ENCODE results near the gene PTPRF.
A peak's percentile ranks its signal among the peaks of the same experiment; 100 is the strongest.

Gene PTPRF

DNA sequence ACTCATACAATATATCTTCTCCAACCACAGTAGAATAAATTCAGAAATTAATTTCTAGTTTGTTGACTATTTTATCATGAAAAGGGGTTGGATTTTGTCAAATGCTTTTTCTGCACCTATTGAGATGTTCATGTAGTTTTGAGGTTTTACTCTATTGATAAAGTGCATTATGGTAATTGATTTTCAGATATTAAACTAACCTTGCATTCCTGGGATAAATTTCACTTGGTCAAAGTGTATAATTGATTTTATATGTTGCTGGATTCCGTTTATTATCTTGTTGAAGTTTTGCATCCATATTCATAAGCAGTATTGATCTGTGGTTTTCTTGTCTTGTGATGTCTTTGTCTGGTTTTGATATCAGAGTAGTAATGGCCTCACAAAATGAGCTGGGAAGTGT is 42.5 kb upstream of the PTPRF start:
- Histone ChIP-seq H2AK5ac (ENCODE audit: low read length) (no peak overlapping the region), H3K4me3 (ENCODE audit: low read depth, low read length) (no peak overlapping the region), H3K23ac (ENCODE audit: low read length) (no peak overlapping the region), H2AFZ (ENCODE audit: insufficient read depth, low read length, poor library complexity) (no peak overlapping the region), H3K4ac (ENCODE audit: low read depth, low read length) (no peak overlapping the region), H2BK120ac (ENCODE audit: insufficient read depth, low read length, poor library complexity) (no peak overlapping the region), H3K79me1 (ENCODE audit: low read length) (peaks cover 7% of the 10 kb centered on the region), H2BK12ac (ENCODE audit: low read length) (no peak overlapping the region), H4K8ac (ENCODE audit: low read depth, low read length) (no peak overlapping the region), H3K4me1 (ENCODE audit: control insufficient read depth in 1 of 2, insufficient read depth in 2 of 2, low read length in 2 of 2) (peaks cover 0 to 2% of the 10 kb centered on the region in 2 experiments), H3K18ac (ENCODE audit: low read length) (no peak overlapping the region), H4K12ac (ENCODE audit: low read depth, low read length) (no peak overlapping the region), H3K9ac (ENCODE audit: low read length) (no peak overlapping the region), H3K79me2 (ENCODE audit: control insufficient read depth, insufficient read depth, low read length, poor library complexity) (no peaks in the 10 kb centered on the region), H3K27me3 (ENCODE audit: insufficient read depth, low read length) (no peaks in the 10 kb centered on the region), H2BK5ac (ENCODE audit: low read depth, low read length, poor library complexity) (no peak overlapping the region), H3K4me2 (ENCODE audit: low read length) (no peak overlapping the region), H3K14ac (ENCODE audit: low read length) (no peak overlapping the region), H3K27ac (ENCODE audit: low read depth, low read length) (no peak overlapping the region), H3K9me3 (ENCODE audit: insufficient read depth, low read depth, low read length) (peaks cover 2% of the 10 kb centered on the region), H3K36me3 (ENCODE audit: control insufficient read depth in 1 of 2, insufficient read depth in 2 of 2, low read length in 2 of 2) (no peaks in the 10 kb centered on the region), H4K91ac (ENCODE audit: low read depth, low read length) (no peak overlapping the region)
- no peak for DNase-seq
- WGBS (ENCODE audit: extremely low coverage, insufficient coverage, insufficient read length): no CpG with 5 or more reads among the region's 1 CpG

DNA sequence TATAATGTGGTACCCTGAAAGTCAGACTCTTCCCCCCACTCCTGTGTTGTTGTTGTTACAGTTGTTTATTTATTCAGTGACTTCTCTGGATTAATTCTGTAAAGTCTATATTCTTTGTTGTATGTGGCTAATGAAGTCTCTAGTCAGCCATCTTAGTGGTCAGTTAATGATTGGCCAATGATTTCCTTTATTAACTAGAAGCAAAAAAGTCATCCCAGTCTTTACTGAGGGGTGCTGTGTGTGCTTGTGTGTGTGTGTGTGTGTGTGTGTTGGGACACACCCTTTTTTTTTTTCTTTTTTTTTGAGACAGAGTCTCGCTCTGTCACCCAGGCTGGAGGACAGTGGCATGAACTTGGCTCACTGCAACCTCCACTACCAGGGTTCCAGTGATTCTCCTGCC is 39.6 kb upstream of the PTPRF start:
- peak overlapping the region; percentile 28 for H2BK12ac ChIP-seq (ENCODE audit: low read length)
- H3K18ac ChIP-seq (ENCODE audit: low read length): no peak overlapping the region
- no peak overlapping the region for H3K14ac ChIP-seq (ENCODE audit: low read length)
- H4K91ac ChIP-seq (ENCODE audit: low read depth, low read length): no peak overlapping the region
- no peak overlapping the region for H2AK5ac ChIP-seq (ENCODE audit: low read length)
- H2BK5ac ChIP-seq (ENCODE audit: low read depth, low read length, poor library complexity): no peak overlapping the region
- no peak overlapping the region for H4K8ac ChIP-seq (ENCODE audit: low read depth, low read length)
- H3K9me3 ChIP-seq (ENCODE audit: insufficient read depth, low read depth, low read length): peaks cover 2% of the 10 kb centered on the region
- H3K23ac ChIP-seq (ENCODE audit: low read length): no peak overlapping the region
- DNase-seq: no peak
- no peak overlapping the region for H2AFZ ChIP-seq (ENCODE audit: insufficient read depth, low read length, poor library complexity)
- H3K27ac ChIP-seq (ENCODE audit: low read depth, low read length): no peak overlapping the region
- H4K12ac ChIP-seq (ENCODE audit: low read depth, low read length): no peak overlapping the region
- H2BK120ac ChIP-seq (ENCODE audit: insufficient read depth, low read length, poor library complexity): no peak overlapping the region
- no peaks in the 10 kb centered on the region for H3K27me3 ChIP-seq (ENCODE audit: insufficient read depth, low read length)
- peaks cover 11% of the 10 kb centered on the region for H3K79me1 ChIP-seq (ENCODE audit: low read length)
- no peaks in the 10 kb centered on the region for H3K36me3 ChIP-seq (ENCODE audit: control insufficient read depth in 1 of 2, insufficient read depth in 2 of 2, low read length in 2 of 2)
- WGBS (ENCODE audit: extremely low coverage, insufficient coverage, insufficient read length): no CpG with 5 or more reads among the region's 1 CpG
- H3K79me2 ChIP-seq (ENCODE audit: control insufficient read depth, insufficient read depth, low read length, poor library complexity): no peaks in the 10 kb centered on the region
- no peak overlapping the region for H3K9ac ChIP-seq (ENCODE audit: low read length)
- no peak overlapping the region for H3K4me3 ChIP-seq (ENCODE audit: low read depth, low read length)
- no peak overlapping the region for H3K4me2 ChIP-seq (ENCODE audit: low read length)
- H3K4me1 ChIP-seq (ENCODE audit: control insufficient read depth in 1 of 2, insufficient read depth in 2 of 2, low read length in 2 of 2): peaks cover 0 to 2% of the 10 kb centered on the region in 2 experiments
- H3K4ac ChIP-seq (ENCODE audit: low read depth, low read length): no peak overlapping the region

DNA sequence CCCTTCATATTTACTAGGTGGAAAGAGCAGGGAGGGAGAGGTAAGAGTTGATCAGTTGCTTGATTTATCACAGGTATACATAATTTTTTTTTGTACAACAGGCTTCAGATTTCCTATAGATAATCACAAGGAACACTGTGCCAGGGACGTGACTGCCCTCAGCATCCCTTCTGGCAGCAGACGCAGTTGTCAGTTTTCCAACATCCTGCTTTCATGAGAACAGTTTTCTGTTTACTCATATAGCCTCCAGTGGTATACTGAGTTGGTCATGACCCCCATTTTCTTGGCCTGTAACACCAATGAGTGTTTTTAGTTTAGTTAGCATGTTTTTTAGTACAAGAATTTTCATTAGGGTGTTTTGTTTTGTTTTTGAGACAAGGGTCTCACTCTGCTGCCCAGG is 37.9 kb upstream of the PTPRF start:
- Histone ChIP-seq H3K9me3 (ENCODE audit: insufficient read depth, low read depth, low read length) (peaks cover 2% of the 10 kb centered on the region), H2BK12ac (ENCODE audit: low read length) (peak overlapping the region; percentile 70), H4K8ac (ENCODE audit: low read depth, low read length) (no peak overlapping the region), H3K23ac (ENCODE audit: low read length) (no peak overlapping the region), H3K4me1 (ENCODE audit: control insufficient read depth in 1 of 2, insufficient read depth in 2 of 2, low read length in 2 of 2) (peaks cover 0 to 2% of the 10 kb centered on the region in 2 experiments), H3K4ac (ENCODE audit: low read depth, low read length) (no peak overlapping the region), H3K18ac (ENCODE audit: low read length) (no peak overlapping the region), H3K4me3 (ENCODE audit: low read depth, low read length) (no peak overlapping the region), H4K12ac (ENCODE audit: low read depth, low read length) (no peak overlapping the region), H2BK5ac (ENCODE audit: low read depth, low read length, poor library complexity) (peak overlapping the region; percentile 75), H4K91ac (ENCODE audit: low read depth, low read length) (peak overlapping the region; percentile 50), H2AFZ (ENCODE audit: insufficient read depth, low read length, poor library complexity) (no peak overlapping the region), H3K9ac (ENCODE audit: low read length) (no peak overlapping the region), H3K27me3 (ENCODE audit: insufficient read depth, low read length) (no peaks in the 10 kb centered on the region), H3K79me1 (ENCODE audit: low read length) (peaks cover 11% of the 10 kb centered on the region), H3K36me3 (ENCODE audit: control insufficient read depth in 1 of 2, insufficient read depth in 2 of 2, low read length in 2 of 2) (no peaks in the 10 kb centered on the region), H2AK5ac (ENCODE audit: low read length) (no peak overlapping the region), H3K79me2 (ENCODE audit: control insufficient read depth, insufficient read depth, low read length, poor library complexity) (no peaks in the 10 kb centered on the region), H3K27ac (ENCODE audit: low read depth, low read length) (peak overlapping the region; percentile 74), H3K14ac (ENCODE audit: low read length) (no peak overlapping the region), H2BK120ac (ENCODE audit: insufficient read depth, low read length, poor library complexity) (peak overlapping the region; percentile 75), H3K4me2 (ENCODE audit: low read length) (no peak overlapping the region)
- no CpG with 5 or more reads among the region's 2 CpGs for WGBS (ENCODE audit: extremely low coverage, insufficient coverage, insufficient read length)
- DNase-seq: peak in 1 of 2 donors; percentile 46

DNA sequence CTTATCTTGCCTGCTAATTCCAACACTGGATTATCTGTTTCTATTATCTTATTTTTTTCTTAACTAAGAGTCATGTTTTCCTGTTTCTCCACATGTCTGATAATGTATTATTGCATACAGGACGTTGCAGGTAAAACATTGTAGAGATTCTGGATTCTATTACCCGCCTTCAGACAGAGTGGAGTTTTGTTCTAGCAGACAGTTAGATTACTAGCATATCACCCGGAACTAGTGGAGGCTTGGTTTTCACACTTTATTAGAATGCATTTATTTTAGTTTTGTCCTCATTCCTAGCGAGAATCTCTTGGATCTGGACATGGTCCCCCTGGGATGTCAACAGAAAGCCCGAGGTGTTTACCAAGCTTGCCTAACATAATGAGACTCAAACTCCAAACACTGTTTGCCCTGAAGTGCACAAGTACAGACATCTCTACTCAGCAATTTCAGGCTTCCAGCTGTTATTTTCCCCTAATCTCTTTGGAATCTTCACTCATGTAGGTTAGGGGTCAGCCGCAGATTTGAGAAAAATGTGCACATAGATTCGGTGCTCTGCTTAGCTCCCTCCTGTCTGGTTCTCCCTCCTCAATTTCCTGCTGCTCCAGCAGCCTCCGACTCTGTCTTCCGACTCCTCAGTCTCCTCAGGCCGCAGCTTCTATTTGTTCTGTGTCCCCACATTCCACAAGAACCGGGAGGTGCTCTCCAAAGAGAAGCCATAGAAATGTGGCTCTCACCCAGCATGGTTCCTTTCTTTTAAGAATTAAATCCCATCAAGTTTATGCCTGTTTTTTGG is 36.8 kb upstream of the PTPRF start:
- peak overlapping the region; percentile 94 for H3K27ac ChIP-seq (ENCODE audit: low read depth, low read length)
- H2BK5ac ChIP-seq (ENCODE audit: low read depth, low read length, poor library complexity): peak overlapping the region; percentile 54
- peak; percentile 69 to 87 for DNase-seq

More for the DNA sequence above, 36.8 kb upstream of the PTPRF start:
- Histone ChIP-seq H2AK5ac (ENCODE audit: low read length) (no peak overlapping the region), H3K18ac (ENCODE audit: low read length) (no peak overlapping the region), H3K4me3 (ENCODE audit: low read depth, low read length) (no peak overlapping the region), H3K79me2 (ENCODE audit: control insufficient read depth, insufficient read depth, low read length, poor library complexity) (no peaks in the 10 kb centered on the region), H4K12ac (ENCODE audit: low read depth, low read length) (no peak overlapping the region), H3K79me1 (ENCODE audit: low read length) (peaks cover 11% of the 10 kb centered on the region), H3K23ac (ENCODE audit: low read length) (no peak overlapping the region), H3K4ac (ENCODE audit: low read depth, low read length) (no peak overlapping the region), H3K9me3 (ENCODE audit: insufficient read depth, low read depth, low read length) (peaks cover under 1% of the 10 kb centered on the region), H2BK12ac (ENCODE audit: low read length) (peak overlapping the region; percentile 23), H4K91ac (ENCODE audit: low read depth, low read length) (peak overlapping the region; percentile 13), H3K14ac (ENCODE audit: low read length) (no peak overlapping the region), H4K8ac (ENCODE audit: low read depth, low read length) (no peak overlapping the region), H3K27me3 (ENCODE audit: insufficient read depth, low read length) (no peaks in the 10 kb centered on the region), H3K9ac (ENCODE audit: low read length) (no peak overlapping the region), H3K36me3 (ENCODE audit: control insufficient read depth in 1 of 2, insufficient read depth in 2 of 2, low read length in 2 of 2) (no peaks in the 10 kb centered on the region), H3K4me1 (ENCODE audit: control insufficient read depth in 1 of 2, insufficient read depth in 2 of 2, low read length in 2 of 2) (peaks cover 0 to 2% of the 10 kb centered on the region in 2 experiments), H2AFZ (ENCODE audit: insufficient read depth, low read length, poor library complexity) (peak overlapping the region; percentile 52), H3K4me2 (ENCODE audit: low read length) (peak overlapping the region; percentile 49), H2BK120ac (ENCODE audit: insufficient read depth, low read length, poor library complexity) (peak overlapping the region; percentile 20)
- no CpG with 5 or more reads among the region's 11 CpGs for WGBS (ENCODE audit: extremely low coverage, insufficient coverage, insufficient read length)

All from trophoblast cell (in vitro differentiated cells and primary cell).